Measurements from ENCODE around the gene NCR2. TPM values are rescaled to one million over a fixed set of nuclear protein-coding genes. Genes with fewer than 3 reads are reported as not detected.

NCR2 gene
- total RNA-seq, 1 experiment from 2014 or later: not detected

GRCh38 chr6:41332241-41332640 is 3.2 kb upstream of the NCR2 start:
- no peaks in the 10 kb centered on the region for H3K9me3 ChIP-seq (ENCODE audit: control insufficient read depth, insufficient read depth, low read depth, low read length)
- ChIA-PET POLR2A (no interaction called here), CTCF (interaction anchor here (0.7 kb wide), 1 partner anchor 25 kb away, joined by 3 read pairs; no protein-coding TSS in a partner anchor)
- H3K27me3 ChIP-seq (ENCODE audit: control insufficient read depth, insufficient read depth, low read length): peaks cover 15% of the 10 kb centered on the region
- BruUV-seq (replicated peaks): no TSS peak
- in situ Hi-C loops (cut with HindIII; ENCODE audit: low pct_unique_long_range_greater_than_20kb, low sequenced_read_pairs) (no loop called here), intact Hi-C loops (cut with micrococcal nuclease; ENCODE audit: unreplicated experiment) (no loop called here)
- ATAC-seq (no peak), DNase-seq (ENCODE audit: low read depth, low spot score) (no peak)
- no peaks in the 10 kb centered on the region for H3K4me1 ChIP-seq (ENCODE audit: control insufficient read depth, insufficient read depth, low read length)
- H3K27ac ChIP-seq (ENCODE audit: low read length): no peak overlapping the region
- H3K36me3 ChIP-seq (ENCODE audit: control insufficient read depth, insufficient read depth, low read length): no peaks in the 10 kb centered on the region
- no peak for TF ChIP-seq REST (IDR thresholded peaks at IDR 0.05; ENCODE audit: insufficient read depth in 1 of 2, low read depth in 2 of 2, low read length in 1 of 2)
- TF ChIP-seq CTCF (IDR thresholded peaks at IDR 0.05): no peak
- TF ChIP-seq TCF7L2 (IDR thresholded peaks at IDR 0.05; ENCODE audit: low read depth, low read length): no peak
- no peak for TF ChIP-seq SIN3A (IDR thresholded peaks at IDR 0.05; ENCODE audit: borderline replicate concordance, insufficient read depth, low read depth, low read length)
- no peak for TF ChIP-seq POLR2AphosphoS5 (IDR thresholded peaks at IDR 0.05; ENCODE audit: low read depth, low read length)
- no peak overlapping the region for H3K4me3 ChIP-seq (ENCODE audit: low read depth in 2 of 2, low read length in 2 of 2)

- no peak for DNase-seq (ENCODE audit: low read depth, low spot score)
These were observed 2.3 kb upstream of the NCR2 start for GRCh38 chr6:41332842-41333736.

More at GRCh38 chr6:41332842-41333736, 2.3 kb upstream of the NCR2 start:
- Histone ChIP-seq H3K4me1 (ENCODE audit: control insufficient read depth, insufficient read depth, low read length) (no peaks in the 10 kb centered on the region), H3K27me3 (ENCODE audit: control insufficient read depth, insufficient read depth, low read length) (peaks cover 17% of the 10 kb centered on the region), H3K36me3 (ENCODE audit: control insufficient read depth, insufficient read depth, low read length) (no peaks in the 10 kb centered on the region), H3K9me3 (ENCODE audit: control insufficient read depth, insufficient read depth, low read depth, low read length) (no peaks in the 10 kb centered on the region), H3K4me3 (ENCODE audit: low read depth in 2 of 2, low read length in 2 of 2) (no peak overlapping the region), H3K27ac (ENCODE audit: low read length) (no peak overlapping the region)
- ATAC-seq: no peak
- POLR2A ChIA-PET: no interaction called here
- no peak for TF ChIP-seq POLR2AphosphoS5 (IDR thresholded peaks at IDR 0.05; ENCODE audit: low read depth, low read length)
- no peak for TF ChIP-seq CTCF (IDR thresholded peaks at IDR 0.05)
- no peak for TF ChIP-seq REST (IDR thresholded peaks at IDR 0.05; ENCODE audit: insufficient read depth in 1 of 2, low read depth in 2 of 2, low read length in 1 of 2)
- no peak for TF ChIP-seq SIN3A (IDR thresholded peaks at IDR 0.05; ENCODE audit: borderline replicate concordance, insufficient read depth, low read depth, low read length)
- no peak for TF ChIP-seq TCF7L2 (IDR thresholded peaks at IDR 0.05; ENCODE audit: low read depth, low read length)
- CTCF ChIA-PET: interaction anchor here (0.7 to 1.0 kb wide), 2 partner anchors 13 to 26 kb away, joined by 3 read pairs; no protein-coding TSS in a partner anchor
- intact Hi-C loops (cut with micrococcal nuclease; ENCODE audit: unreplicated experiment) (no loop called here), in situ Hi-C loops (cut with HindIII; ENCODE audit: low pct_unique_long_range_greater_than_20kb, low sequenced_read_pairs) (no loop called here)
- BruUV-seq (replicated peaks): no TSS peak

All from Panc1 (cell line).